GM21825 (cell line): ENCODE measurements around the gene DIABLO.
"Not testable (repeated sequence)": the region's sequence is repeated elsewhere in the genome, so short reads cannot be mapped to it uniquely, and the experiment has no call there.

Source experiments
- ATAC-seq: cut with Tn5 transposase; IDR thresholded peaks from one replicate; pipeline ENCODE4 v1.9.1; 2021; ENCODE audit warnings: mild to moderate bottlenecking, moderate library complexity; ENCODE audit not compliant: unreplicated experiment

Gene DIABLO

GRCh38 chr12:122190842-122191668, 34.8 kb downstream of the DIABLO start:
- ATAC-seq: no peak

DNA sequence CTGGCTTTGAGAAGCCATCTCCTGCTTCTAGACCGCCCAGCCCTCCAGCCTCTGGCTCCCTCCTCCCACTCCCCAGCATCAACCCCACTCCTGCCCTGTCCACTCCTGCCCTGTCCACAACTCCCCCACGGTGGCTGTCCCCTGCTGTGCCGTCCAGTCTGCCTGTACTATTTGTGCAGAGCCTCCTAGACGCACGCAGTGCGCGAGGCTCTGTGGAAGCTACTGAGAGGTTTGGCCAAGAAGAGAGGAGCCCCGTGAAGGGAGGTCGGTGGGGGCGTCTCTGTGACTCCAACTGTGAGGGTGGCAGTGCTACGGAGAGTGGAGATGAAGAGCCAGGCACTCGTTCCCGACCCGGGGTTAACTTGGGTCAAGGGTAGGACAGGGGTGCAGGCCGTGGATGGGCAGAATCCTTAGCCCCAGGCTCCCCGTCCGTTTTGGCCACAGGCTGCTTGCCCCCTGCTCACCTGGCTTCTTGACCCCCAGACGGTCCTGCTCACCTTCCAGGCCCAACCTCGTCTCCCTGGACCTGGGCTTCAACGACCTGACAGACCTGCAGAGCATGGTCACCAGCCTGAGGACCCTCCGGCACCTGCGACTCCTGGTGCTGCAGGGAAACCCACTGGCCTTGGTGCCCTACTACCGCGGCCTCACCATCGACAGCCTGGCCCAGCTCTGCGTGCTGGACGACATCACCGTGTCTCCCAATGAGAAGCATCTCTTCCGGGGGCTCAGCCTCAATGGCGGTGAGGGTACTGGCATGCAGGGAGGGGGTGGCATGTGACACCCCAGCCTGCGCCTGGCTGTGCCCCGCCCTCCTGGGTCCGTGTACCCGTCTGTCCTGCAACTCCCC, 36.0 kb downstream of the DIABLO start:
- no peak for ATAC-seq

- ATAC-seq: no peak
Measured at GRCh38 chr12:122187466-122187865, 38.4 kb downstream of the DIABLO start.

- no peak for ATAC-seq
Measured at GRCh38 chr12:122185494-122186082, 40.3 kb downstream of the DIABLO start.

- ATAC-seq: no peak
Measured at GRCh38 chr12:122185079-122185478, 40.8 kb downstream of the DIABLO start.

GRCh38 chr12:122184517-122184916, 41.3 kb downstream of the DIABLO start:
- ATAC-seq: no peak

DNA sequence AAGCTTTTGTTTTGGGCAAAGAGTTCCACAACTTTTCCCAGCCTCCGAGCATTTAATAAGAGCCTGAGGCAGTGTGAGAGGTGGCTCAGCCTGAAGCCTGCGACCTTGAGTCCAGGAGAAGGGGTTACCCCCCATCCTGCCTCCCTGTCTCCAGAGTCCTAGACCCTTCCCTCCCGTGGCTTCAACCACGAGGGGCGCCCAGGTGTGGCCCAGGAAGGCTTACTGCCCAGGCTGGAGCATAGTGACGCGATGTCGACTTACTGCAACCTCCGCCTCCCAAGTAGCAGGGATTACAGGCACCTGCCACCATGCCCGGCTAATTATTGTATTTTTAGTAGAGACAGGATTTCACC, 42.3 kb downstream of the DIABLO start:
- no peak for ATAC-seq

GRCh38 chr12:122182887-122183587, 42.8 kb downstream of the DIABLO start, which contains the start of gene LRRC43:
Gene LRRC43, plus strand, starts transcription at chr12:122183123. Its CDS starts 22 bp downstream, at chr12:122183145.
- no peak for ATAC-seq

DNA sequence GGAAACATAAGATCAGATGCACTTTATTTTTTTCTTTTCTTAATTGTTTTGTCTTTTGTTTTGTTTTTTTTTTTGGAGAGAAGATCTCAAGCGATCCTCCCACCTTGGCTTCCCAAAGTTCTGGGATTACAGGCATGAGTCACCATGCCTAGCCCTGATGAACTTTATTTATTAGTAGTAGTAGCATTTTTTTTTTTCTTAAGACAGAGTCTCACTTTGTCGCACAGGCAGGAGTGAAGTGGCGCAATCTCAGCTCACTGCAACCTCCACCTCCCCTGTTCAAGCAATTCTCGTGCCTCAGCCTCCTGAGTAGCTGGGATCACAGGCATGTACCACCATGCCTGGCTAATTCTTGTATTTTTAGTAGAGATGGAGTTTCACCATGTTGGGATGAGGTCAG, 49.4 kb downstream of the DIABLO start:
- not testable (repeated sequence) for ATAC-seq

DNA sequence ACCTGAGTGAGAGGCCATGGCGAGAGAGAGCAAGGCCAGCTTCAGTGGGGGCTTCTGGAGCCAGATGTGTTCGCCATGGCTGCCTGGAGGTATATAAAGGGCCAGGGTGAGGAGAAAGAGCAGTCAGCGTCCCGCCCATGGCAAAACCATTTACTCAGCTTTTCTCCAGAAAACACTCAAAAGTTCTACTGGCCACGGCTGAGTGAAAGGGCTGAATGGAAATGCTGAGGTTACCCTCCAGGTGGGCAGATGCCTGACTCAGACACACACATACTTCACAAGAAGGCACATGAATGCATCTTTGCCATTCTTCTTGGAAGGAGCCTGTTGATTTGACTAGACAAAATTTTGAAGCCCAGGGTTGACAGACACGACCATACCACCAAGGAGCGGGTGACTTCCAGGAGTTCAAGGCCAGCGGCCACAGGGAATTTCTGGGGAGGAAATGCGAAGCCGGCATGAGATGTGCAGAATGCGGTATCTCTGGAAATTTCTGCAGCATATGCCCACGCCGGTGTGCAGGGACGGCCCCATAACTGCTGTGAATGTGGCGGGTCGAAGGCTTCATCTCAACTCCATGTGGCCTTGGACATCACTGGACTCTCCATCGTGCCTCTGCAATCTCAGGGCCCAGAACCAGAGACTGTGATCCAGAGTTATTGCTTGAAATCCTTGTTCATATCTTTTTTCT, 51.6 kb downstream of the DIABLO start, which contains the start of gene IL31:
Gene IL31 (minus strand): TSS at position 67 of the 691 bp plus-strand sequence. CDS start 49 bp downstream, at position 18.
- ATAC-seq: no peak

GRCh38 chr12:122172262-122172939, 53.5 kb downstream of the DIABLO start:
- ATAC-seq: no peak

- no peak for ATAC-seq
Measured at GRCh38 chr12:122171399-122171798, 54.5 kb downstream of the DIABLO start.

- ATAC-seq: no peak
Measured at GRCh38 chr12:122168492-122168891, 57.4 kb downstream of the DIABLO start.

DNA sequence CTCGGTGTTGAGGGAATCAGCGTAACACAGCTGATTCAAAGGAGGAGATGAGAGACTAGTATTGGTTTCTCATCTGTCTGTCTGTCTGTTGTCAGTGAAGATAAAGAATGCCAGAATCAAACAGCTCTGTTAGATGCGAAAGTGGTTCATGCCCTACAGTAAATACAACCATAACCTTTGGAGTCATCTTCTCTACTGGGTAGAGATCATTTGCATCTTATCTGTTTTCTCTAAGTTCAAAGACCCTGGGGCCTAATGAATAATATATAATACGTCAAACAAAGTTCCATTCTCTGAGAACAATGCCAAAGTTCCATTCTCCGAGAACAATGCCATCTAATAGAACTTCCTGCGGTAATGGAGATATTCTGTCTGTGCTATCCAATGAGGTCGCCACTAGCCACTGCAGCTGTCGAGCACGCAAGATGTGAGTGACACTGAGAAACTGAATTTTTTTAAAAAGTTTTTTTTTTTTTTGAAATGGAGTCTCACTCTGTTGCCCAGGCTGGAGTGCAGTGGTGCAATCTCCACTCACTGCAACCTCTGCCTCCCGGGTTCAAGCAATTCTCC, 58.4 kb downstream of the DIABLO start:
- no peak for ATAC-seq

DNA sequence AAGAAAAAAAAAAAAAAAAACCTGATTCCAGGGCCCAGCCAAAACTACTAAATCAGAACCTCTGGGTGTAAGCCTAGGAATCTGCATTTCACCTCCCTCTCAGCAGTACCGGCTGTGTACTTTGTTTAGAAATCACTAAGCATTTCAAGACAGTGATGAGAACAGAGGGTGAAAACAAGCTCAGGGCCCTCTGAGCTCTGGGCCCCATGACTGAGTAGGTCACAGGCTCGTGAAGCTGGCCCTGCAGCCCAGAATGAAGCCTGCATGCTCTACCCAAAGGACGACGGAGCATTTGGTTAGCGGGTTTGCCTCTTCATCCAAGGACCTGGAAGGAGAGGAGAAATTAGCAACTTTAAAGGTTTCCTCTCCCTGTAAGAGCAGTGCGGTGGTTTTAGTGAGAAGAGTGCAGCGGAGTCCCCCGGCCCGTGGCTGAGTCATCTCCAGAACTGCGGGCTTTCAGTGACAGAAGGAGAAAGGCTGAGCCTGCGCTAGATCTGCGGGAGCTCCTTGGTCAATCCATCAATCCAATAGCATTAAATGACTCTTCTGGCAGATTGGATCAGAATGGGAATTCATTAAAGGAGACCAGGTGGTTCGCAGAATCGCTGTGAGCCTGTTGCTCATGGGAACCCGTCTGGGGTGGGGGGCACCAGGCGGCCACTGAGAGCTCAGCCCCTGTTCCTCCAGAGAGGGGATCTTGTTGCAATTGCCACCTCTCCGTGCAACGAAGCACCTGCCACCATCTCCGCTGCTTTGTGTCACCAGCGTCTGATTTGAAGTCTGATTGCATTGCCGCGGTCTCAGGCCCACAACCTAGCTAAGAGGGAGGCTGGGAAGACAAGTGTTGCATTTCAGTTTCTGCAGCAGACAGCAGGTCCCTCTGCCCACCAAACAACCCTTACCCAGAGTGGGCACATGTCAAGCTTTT, 59.2 kb downstream of the DIABLO start:
- no peak for ATAC-seq

DNA sequence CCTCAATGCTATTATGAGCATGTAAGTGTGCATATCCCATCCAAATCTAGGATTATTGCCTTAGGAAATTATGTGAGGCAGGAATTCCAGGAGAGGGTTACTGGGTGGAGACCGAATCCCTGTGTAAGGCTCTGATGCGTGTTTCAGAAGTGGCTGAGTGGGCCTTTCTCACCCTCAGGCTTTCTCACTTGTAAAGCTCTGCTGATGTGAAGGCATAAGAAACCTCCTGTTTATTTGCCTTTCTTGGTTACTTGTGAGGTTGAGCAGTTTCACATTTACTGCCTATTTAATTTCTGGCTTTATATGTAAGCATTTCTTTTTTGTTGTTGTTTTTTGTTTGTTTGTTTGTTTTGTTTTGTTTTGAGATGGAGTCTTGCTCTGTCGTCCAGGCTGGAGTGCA, 62.9 kb downstream of the DIABLO start:
- ATAC-seq: no peak

DNA sequence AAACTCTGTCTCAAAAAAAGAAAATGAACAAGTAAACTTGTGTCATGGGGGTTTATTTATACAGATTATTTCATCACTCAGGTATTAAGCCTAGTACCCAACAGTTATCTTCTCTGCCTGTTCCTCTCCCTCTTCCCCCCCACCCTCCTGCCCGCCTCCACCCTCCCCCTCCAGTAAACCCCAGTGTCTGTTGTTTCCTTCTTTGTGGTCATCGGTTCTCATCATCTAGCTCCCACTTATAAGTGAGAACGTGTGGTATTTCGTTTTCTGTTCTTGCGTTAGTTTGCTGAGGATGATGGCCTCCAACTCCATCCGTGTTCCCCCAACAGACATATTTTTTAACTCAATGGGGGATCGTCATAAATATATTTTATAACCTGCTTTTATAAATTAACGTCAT, 64.2 kb downstream of the DIABLO start:
- no peak for ATAC-seq

GRCh38 chr12:122160761-122161160, 65.1 kb downstream of the DIABLO start:
- no peak for ATAC-seq
